Stimulated activated CD8-positive, alpha-beta memory T cell treated with anti-CD3 and anti-CD28 coated beads, Interleukin-15, amount 100 ng/mL, for 4 hours (primary cell): ENCODE results near the gene CHMP1B.
"Not testable (repeated sequence)": the region's sequence is repeated elsewhere in the genome, so short reads cannot be mapped to it uniquely, and the experiment has no call there.

Source experiments
- DNase-seq, 2 donors: peaks; one replicate each; pipeline ENCODE4 v3.0.0-alpha.2; 2020; ENCODE audit warnings: low read depth in 2 of 2

The CHMP1B gene

GRCh38 chr18:11871501-11871900, 20.3 kb downstream of the CHMP1B start:
- DNase-seq, result no peak

- no peak for DNase-seq
These were observed 21.4 kb downstream of the CHMP1B start for GRCh38 chr18:11872479-11873136.

GRCh38 chr18:11873670-11874340, 22.6 kb downstream of the CHMP1B start:
- DNase-seq, result no peak

GRCh38 chr18:11874676-11875075, 23.5 kb downstream of the CHMP1B start:
- no peak for DNase-seq

- no peak for DNase-seq
These were observed 26.4 kb downstream of the CHMP1B start for GRCh38 chr18:11877497-11878135.

GRCh38 chr18:11880586-11881304, 29.5 kb downstream of the CHMP1B start:
- DNase-seq, result no peak

- no peak for DNase-seq
These were observed 31.4 kb downstream of the CHMP1B start for GRCh38 chr18:11882636-11883035.

- no peak for DNase-seq
These were observed 31.9 kb downstream of the CHMP1B start for GRCh38 chr18:11883153-11883552.

- DNase-seq, result no peak
These were observed 33.3 kb downstream of the CHMP1B start for GRCh38 chr18:11884396-11885030.

GRCh38 chr18:11885278-11885947, 34.2 kb downstream of the CHMP1B start:
- DNase-seq, result no peak

- DNase-seq, result no peak
These were observed 35.4 kb downstream of the CHMP1B start for GRCh38 chr18:11886577-11887110.

GRCh38 chr18:11887328-11888128, 36.3 kb downstream of the CHMP1B start:
- DNase-seq, result no peak

GRCh38 chr18:11888726-11889125, 37.5 kb downstream of the CHMP1B start:
- DNase-seq, result no peak

- DNase-seq, result no peak
These were observed 38.1 kb downstream of the CHMP1B start for GRCh38 chr18:11889284-11889683.

GRCh38 chr18:11891737-11892136, 40.5 kb downstream of the CHMP1B start:
- DNase-seq, result no peak

- DNase-seq, result not testable (repeated sequence)
These were observed 41.2 kb downstream of the CHMP1B start for GRCh38 chr18:11892438-11892837.

- DNase-seq, result no peak
These were observed 46.6 kb downstream of the CHMP1B start for GRCh38 chr18:11897781-11898180.

- no peak for DNase-seq
These were observed 47.9 kb downstream of the CHMP1B start for GRCh38 chr18:11899063-11899462.

GRCh38 chr18:11901826-11902438, 50.7 kb downstream of the CHMP1B start:
- DNase-seq, result no peak
